Caki2 (cell line): ENCODE results near the gene CCNYL1. TPM values are rescaled to one million over a fixed set of nuclear protein-coding genes. Genes with fewer than 3 reads are reported as not detected.
"Not testable (repeated sequence)": the region's sequence is repeated elsewhere in the genome, so short reads cannot be mapped to it uniquely, and the experiment has no call there.

Experiments used
- DNase-seq: peaks from one replicate; pipeline ENCODE4 v3.0.0-alpha.2; 2015; ENCODE audit warnings: low read depth
- in situ Hi-C: cut with HindIII; loops from 2 replicates; pipeline ENCODE4 v1.10.0; 2016; ENCODE audit warnings: low sequenced_read_pairs, low pct_unique_long_range_greater_than_20kb, mixed read lengths
- total RNA-seq: library from RNA; depleted of rRNA; stranded (reverse); fragments of >200 nt; shearing (Covaris generic); gene quantifications from 2 replicates; pipeline ENCODE4 v1.2.3, GENCODE V29; 2014; ENCODE audit warnings: low replicate concordance

CCNYL1 gene
- total RNA-seq, 1 experiment from 2014 or later, result 93.6 TPM

GRCh38 chr2:207694811-207695281 is 16.6 kb upstream of the CCNYL1 start:
- no peak for DNase-seq

GRCh38 chr2:207695293-207695692 is 16.1 kb upstream of the CCNYL1 start:
- no peak for DNase-seq
- in situ Hi-C loops, result no loop called here

More at GRCh38 chr2:207694811-207695281, 16.6 kb upstream of the CCNYL1 start:
- in situ Hi-C loops, result no loop called here

- in situ Hi-C loops, DNase-seq: not testable (repeated sequence)
These were observed 14.5 kb upstream of the CCNYL1 start for GRCh38 chr2:207696911-207697310.

- in situ Hi-C loops, result no loop called here
These were observed 14.0 kb upstream of the CCNYL1 start for GRCh38 chr2:207697411-207697810.

GRCh38 chr2:207698301-207698700 is 13.1 kb upstream of the CCNYL1 start:
- no peak for DNase-seq
- in situ Hi-C loops, result no loop called here

More at GRCh38 chr2:207697411-207697810, 14.0 kb upstream of the CCNYL1 start:
- no peak for DNase-seq

GRCh38 chr2:207704078-207704477 is 7.4 kb upstream of the CCNYL1 start:
- in situ Hi-C loops, result no loop called here
- DNase-seq, result no peak

- in situ Hi-C loops, result no loop called here
- DNase-seq, result no peak
These were observed 6.8 kb upstream of the CCNYL1 start for GRCh38 chr2:207704671-207705070.

GRCh38 chr2:207706936-207707860 is 4.2 kb upstream of the CCNYL1 start:
- in situ Hi-C loops, result no loop called here
- DNase-seq, result no peak

- in situ Hi-C loops, result no loop called here
- no peak for DNase-seq
These were observed 500 bp downstream of the CCNYL1 start for GRCh38 chr2:207711750-207712530.

GRCh38 chr2:207716056-207716455 is 4.6 kb downstream of the CCNYL1 start:
- in situ Hi-C loops, result no loop called here
- DNase-seq, result no peak

GRCh38 chr2:207718521-207718920 is 7.1 kb downstream of the CCNYL1 start:
- in situ Hi-C loops, result no loop called here
- DNase-seq, result no peak

GRCh38 chr2:207719008-207719407 is 7.6 kb downstream of the CCNYL1 start:
- no peak for DNase-seq
- in situ Hi-C loops, result no loop called here

GRCh38 chr2:207719655-207720054 is 8.2 kb downstream of the CCNYL1 start:
- DNase-seq, in situ Hi-C loops: not testable (repeated sequence)

GRCh38 chr2:207720517-207721187 is 9.2 kb downstream of the CCNYL1 start:
- in situ Hi-C loops, result no loop called here
- no peak for DNase-seq

- DNase-seq, result no peak
- in situ Hi-C loops, result no loop called here
These were observed 11.5 kb downstream of the CCNYL1 start for GRCh38 chr2:207722773-207723424.

- DNase-seq, in situ Hi-C loops: not testable (repeated sequence)
These were observed 12.0 kb downstream of the CCNYL1 start for GRCh38 chr2:207723425-207723787.

GRCh38 chr2:207724113-207724512 is 12.7 kb downstream of the CCNYL1 start:
- in situ Hi-C loops, result no loop called here
- DNase-seq, result no peak
